ENCODE data around the gene ZNF43.

GRCh38 chr19:21833733-21834132 is 2.2 kb downstream of the ZNF43 start:
- TF ChIP-seq CTCF (IDR thresholded peaks at IDR 0.05) (no peak), SIN3A (IDR thresholded peaks at IDR 0.05; ENCODE audit: borderline replicate concordance, low read depth, low read length) (no peak)
